Spleen (tissue), 7 donors: ENCODE data around the gene IL18.

Experiments
- POLR2A ChIP-seq, 3 donors: fragments of 450-650 bp; IDR thresholded peaks; one replicate each; pipeline ENCODE4 v1.5.1; 2017; ENCODE audit warnings: antibody characterized with exemption in 3 of 3, mild to moderate bottlenecking in 1 of 3
- POLR2AphosphoS5 ChIP-seq, 3 donors: sonication (generic); formaldehyde crosslinking; IDR thresholded peaks; one replicate each; pipeline ENCODE4 v1.5.1; 2017; ENCODE audit warnings: antibody characterized with exemption in 3 of 3
- TF ChIP-seq, protein P1 (sequence below), 11 experiments: fragments of 200-600 bp in 7 of 11; fragments of 450-650 bp in 4 of 11; sonication (generic) in 4 of 11; IDR thresholded peaks in 8 of 11; conservative IDR thresholded peaks in 3 of 11; 1 replicate in 7 of 11; 2 replicates in 4 of 11; pipeline versions ENCODE4 v1.4.0 to v1.8.0; 2016 to 2021; ENCODE audit warnings: antibody characterized with exemption in 11 of 11, inconsistent platforms in 4 of 11, mild to moderate bottlenecking in 1 of 11
- donor health status: DM: no; HTN: no; CAD: no; lungs with moderate emphysema.
- donor health status: DM: no; HTN: no; CAD: no.
- donor health status: DM: no; HTN: no; CAD: no.

DNA sequence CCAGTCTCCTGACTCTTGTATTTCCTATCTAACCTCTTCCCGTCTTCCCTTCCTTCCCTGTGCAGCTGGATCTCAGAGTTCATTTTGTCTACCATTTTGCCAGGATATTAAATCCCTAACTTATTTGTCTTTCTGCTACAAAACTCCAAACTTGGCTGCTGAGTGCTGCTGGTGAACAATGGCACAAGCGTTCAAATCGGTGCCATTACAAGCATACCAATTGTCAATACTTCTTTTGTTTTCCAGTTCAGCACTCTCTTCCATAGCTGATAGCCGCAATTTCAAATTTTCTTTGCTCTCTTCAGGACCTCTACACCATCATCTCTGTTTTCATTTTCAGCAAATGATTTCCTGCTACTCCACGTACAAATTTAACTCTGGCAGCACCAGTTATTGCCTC is 13.4 kb downstream of the IL18 start:
- TF ChIP-seq, protein P1, sequence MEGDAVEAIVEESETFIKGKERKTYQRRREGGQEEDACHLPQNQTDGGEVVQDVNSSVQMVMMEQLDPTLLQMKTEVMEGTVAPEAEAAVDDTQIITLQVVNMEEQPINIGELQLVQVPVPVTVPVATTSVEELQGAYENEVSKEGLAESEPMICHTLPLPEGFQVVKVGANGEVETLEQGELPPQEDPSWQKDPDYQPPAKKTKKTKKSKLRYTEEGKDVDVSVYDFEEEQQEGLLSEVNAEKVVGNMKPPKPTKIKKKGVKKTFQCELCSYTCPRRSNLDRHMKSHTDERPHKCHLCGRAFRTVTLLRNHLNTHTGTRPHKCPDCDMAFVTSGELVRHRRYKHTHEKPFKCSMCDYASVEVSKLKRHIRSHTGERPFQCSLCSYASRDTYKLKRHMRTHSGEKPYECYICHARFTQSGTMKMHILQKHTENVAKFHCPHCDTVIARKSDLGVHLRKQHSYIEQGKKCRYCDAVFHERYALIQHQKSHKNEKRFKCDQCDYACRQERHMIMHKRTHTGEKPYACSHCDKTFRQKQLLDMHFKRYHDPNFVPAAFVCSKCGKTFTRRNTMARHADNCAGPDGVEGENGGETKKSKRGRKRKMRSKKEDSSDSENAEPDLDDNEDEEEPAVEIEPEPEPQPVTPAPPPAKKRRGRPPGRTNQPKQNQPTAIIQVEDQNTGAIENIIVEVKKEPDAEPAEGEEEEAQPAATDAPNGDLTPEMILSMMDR (IDR thresholded peaks at IDR 0.05 in 8 of 11, conservative IDR thresholded peaks at IDR 0.05 in 3 of 11): no peak
- TF ChIP-seq POLR2A (IDR thresholded peaks at IDR 0.05) (no peak), POLR2AphosphoS5 (IDR thresholded peaks at IDR 0.05) (no peak)
